Measurements from ENCODE around the gene JPH2.
"Not testable (repeated sequence)": the region's sequence is repeated elsewhere in the genome, so short reads cannot be mapped to it uniquely, and the experiment has no call there.

Gene JPH2

GRCh38 chr20:44211177-44212039, 24.4 kb upstream of the JPH2 start:
- ATAC-seq = no peak
- DNase-seq = no peak

GRCh38 chr20:44210406-44211176, 23.6 kb upstream of the JPH2 start, which contains the start of gene OSER1:
Gene OSER1, minus strand, starts transcription at chr20:44210771. Its CDS starts 3,814 bp downstream, at chr20:44206957.
- peak; percentile 98 for DNase-seq
- ATAC-seq = peak; percentile 89

GRCh38 chr20:44209686-44210405, 22.9 kb upstream of the JPH2 start:
- DNase-seq (peak; percentile 23), ATAC-seq (no peak)

- DNase-seq (no peak), ATAC-seq (no peak)
These were observed 21.8 kb upstream of the JPH2 start for GRCh38 chr20:44208770-44209169.

- DNase-seq (no peak), ATAC-seq (no peak)
These were observed 21.2 kb upstream of the JPH2 start for GRCh38 chr20:44208165-44208564.

GRCh38 chr20:44207126-44207723, 20.2 kb upstream of the JPH2 start:
- DNase-seq (no peak), ATAC-seq (no peak)

GRCh38 chr20:44206132-44206531, 19.1 kb upstream of the JPH2 start:
- DNase-seq (no peak), ATAC-seq (no peak)

- no peak for ATAC-seq
- no peak for DNase-seq
These were observed 17.8 kb upstream of the JPH2 start for GRCh38 chr20:44204832-44205215.

GRCh38 chr20:44204156-44204831, 17.3 kb upstream of the JPH2 start:
- DNase-seq (no peak), ATAC-seq (no peak)

GRCh38 chr20:44203161-44203560, 16.2 kb upstream of the JPH2 start:
- no peak for DNase-seq

GRCh38 chr20:44200983-44201382, 14.0 kb upstream of the JPH2 start:
- no peak for DNase-seq
- ATAC-seq = no peak

More at GRCh38 chr20:44203161-44203560, 16.2 kb upstream of the JPH2 start:
- ATAC-seq = no peak

GRCh38 chr20:44200371-44200770, 13.4 kb upstream of the JPH2 start:
- ATAC-seq (no peak), DNase-seq (no peak)

GRCh38 chr20:44199877-44200276, 12.9 kb upstream of the JPH2 start:
- DNase-seq (no peak), ATAC-seq (no peak)

GRCh38 chr20:44198872-44199271, 11.9 kb upstream of the JPH2 start:
- DNase-seq = no peak
- ATAC-seq = peak; percentile 93

- DNase-seq (no peak), ATAC-seq (no peak)
These were observed 9.3 kb upstream of the JPH2 start for GRCh38 chr20:44196271-44196670.

- DNase-seq (no peak), ATAC-seq (no peak)
These were observed 8.6 kb upstream of the JPH2 start for GRCh38 chr20:44195605-44196004.

- DNase-seq (no peak), ATAC-seq (no peak)
These were observed 6.8 kb upstream of the JPH2 start for GRCh38 chr20:44193801-44194200.

- not testable (repeated sequence) for DNase-seq, ATAC-seq
These were observed 4.7 kb upstream of the JPH2 start for GRCh38 chr20:44191640-44192039.

- ATAC-seq (peak; percentile 53), DNase-seq (peak; percentile 48)
These were observed 3.3 kb upstream of the JPH2 start for GRCh38 chr20:44190197-44190852.

GRCh38 chr20:44188752-44189151, 1.8 kb upstream of the JPH2 start:
- ATAC-seq = no peak
- no peak for DNase-seq
